Left lung (tissue), 10 donors: Measurements from ENCODE around the gene ZNF76. TPM values are rescaled to one million over a fixed set of nuclear protein-coding genes. Genes with fewer than 3 reads are reported as not detected.

Experiments used
- ATAC-seq: fragments of 200-7000 bp; cut with Tn5 transposase; one replicate; pipeline ENCODE4 v1.9.1; 2020; ENCODE audit warnings: moderate library complexity
- DNase-seq, 4 donors: peaks; one replicate each; pipeline ENCODE4 v3.0.0-alpha.2; 2013 to 2020
- H3K27ac ChIP-seq, 2 donors: fragments of 200-600 bp; sonication (generic) in 1 of 2; one replicate each; pipeline versions ENCODE4 v1.5.0 to v1.8.0; 2020 to 2021
- H3K27me3 ChIP-seq, 2 donors: fragments of 200-600 bp; sonication (generic) in 1 of 2; one replicate each; pipeline versions ENCODE4 v1.5.0 to v1.8.0; 2020 to 2021
- H3K36me3 ChIP-seq, 2 donors: fragments of 200-600 bp; sonication (generic) in 1 of 2; one replicate each; pipeline versions ENCODE4 v1.5.0 to v1.8.0; 2020 to 2021
- H3K4me1 ChIP-seq, 2 donors: fragments of 200-600 bp; one replicate each; pipeline ENCODE4 v1.8.0; 2021
- H3K4me3 ChIP-seq, 2 donors: fragments of 200-600 bp; sonication (generic) in 1 of 2; one replicate each; pipeline versions ENCODE4 v1.5.0 to v1.8.0; 2020 to 2021; ENCODE audit warnings: mild to moderate bottlenecking in 1 of 2
- H3K9me3 ChIP-seq, 2 donors: fragments of 200-600 bp; sonication (generic) in 1 of 2; one replicate each; pipeline versions ENCODE4 v1.5.0 to v1.8.0; 2020 to 2021
- intact Hi-C, 2 donors: fragments of 100-400 bp; cut with DNase I; formaldehyde crosslinking; loops; one replicate each; pipeline versions ENCODE4 v1.11.2 to v1.14.2; 2022
- polyA plus RNA-seq, 6 donors: library from polyadenylated mRNA; unstranded; fragments of 120-200 nt; gene quantifications; one replicate each; pipeline ENCODE4 v1.2.1, GENCODE V29; 2013; ENCODE audit not compliant: insufficient read length in 6 of 6
- total RNA-seq, 2 donors: library from RNA; stranded (reverse); fragmentation: NEBNext Ultra II Directional; extraction: Animal tissue kit (Norgen Biotek cat#: 25700); gene quantifications; one replicate each; pipeline ENCODE4 v1.2.1, GENCODE V29; 2021
- TF ChIP-seq, protein P1 (sequence below), 2 donors: fragments of 200-600 bp; sonication (generic) in 1 of 2; IDR thresholded peaks; one replicate each; pipeline versions ENCODE4 v1.5.0 to v1.8.0; 2021; ENCODE audit warnings: antibody characterized with exemption in 2 of 2
- donor health status: DM: no; HTN: yes; CAD: no.
- donor health status: DM: no; HTN: no; CAD: no.

Gene ZNF76
- total and polyA plus RNA-seq, 8 donors = 28.3 to 44.4 (median 41.0) TPM

DNA sequence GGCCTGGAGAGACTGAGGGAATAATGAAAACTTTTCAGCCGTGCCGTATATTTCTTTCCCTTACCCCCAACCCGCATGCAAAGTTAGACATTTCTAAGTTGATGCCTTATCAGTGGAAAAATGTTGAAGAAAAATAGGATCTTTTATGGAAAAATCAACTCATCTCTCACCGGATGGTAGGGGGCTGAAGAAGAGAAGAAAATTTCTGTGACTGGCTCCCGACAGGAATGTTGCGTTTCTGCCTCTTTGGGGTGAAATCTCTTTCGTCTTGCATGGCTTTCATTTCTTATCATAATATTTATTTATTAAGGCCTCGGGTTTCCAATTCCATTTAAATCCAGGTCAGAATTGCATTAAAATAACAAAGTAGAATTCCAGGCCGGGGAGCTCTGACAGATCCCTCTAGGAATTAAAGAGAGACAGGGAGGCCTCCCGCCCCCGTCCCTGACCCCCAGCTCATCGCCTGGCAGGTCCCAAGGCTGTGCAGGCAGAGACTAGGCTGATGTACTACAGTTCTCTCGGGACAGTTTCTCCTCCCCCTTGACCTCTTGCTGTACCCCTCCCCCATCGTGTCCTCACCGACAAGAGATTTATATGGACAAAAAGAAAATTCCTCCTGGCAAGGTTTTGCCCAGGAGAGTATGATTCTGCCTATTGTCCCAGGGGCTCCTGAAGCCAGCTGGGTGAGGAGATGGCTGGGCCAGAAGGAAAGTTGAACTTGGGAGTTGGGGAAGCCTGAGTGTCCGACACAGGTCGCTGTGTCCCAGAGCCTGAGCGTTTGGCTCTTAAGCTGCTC, 44.5 kb upstream of the ZNF76 start:
- DNase-seq (no peak), ATAC-seq (no peak)
- no peaks in the 10 kb centered on the region for H3K9me3 ChIP-seq
- H3K4me3 ChIP-seq = no peak overlapping the region
- no peak overlapping the region for H3K27ac ChIP-seq
- intact Hi-C loops = no loop called here
- TF ChIP-seq, protein P1, sequence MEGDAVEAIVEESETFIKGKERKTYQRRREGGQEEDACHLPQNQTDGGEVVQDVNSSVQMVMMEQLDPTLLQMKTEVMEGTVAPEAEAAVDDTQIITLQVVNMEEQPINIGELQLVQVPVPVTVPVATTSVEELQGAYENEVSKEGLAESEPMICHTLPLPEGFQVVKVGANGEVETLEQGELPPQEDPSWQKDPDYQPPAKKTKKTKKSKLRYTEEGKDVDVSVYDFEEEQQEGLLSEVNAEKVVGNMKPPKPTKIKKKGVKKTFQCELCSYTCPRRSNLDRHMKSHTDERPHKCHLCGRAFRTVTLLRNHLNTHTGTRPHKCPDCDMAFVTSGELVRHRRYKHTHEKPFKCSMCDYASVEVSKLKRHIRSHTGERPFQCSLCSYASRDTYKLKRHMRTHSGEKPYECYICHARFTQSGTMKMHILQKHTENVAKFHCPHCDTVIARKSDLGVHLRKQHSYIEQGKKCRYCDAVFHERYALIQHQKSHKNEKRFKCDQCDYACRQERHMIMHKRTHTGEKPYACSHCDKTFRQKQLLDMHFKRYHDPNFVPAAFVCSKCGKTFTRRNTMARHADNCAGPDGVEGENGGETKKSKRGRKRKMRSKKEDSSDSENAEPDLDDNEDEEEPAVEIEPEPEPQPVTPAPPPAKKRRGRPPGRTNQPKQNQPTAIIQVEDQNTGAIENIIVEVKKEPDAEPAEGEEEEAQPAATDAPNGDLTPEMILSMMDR (IDR thresholded peaks at IDR 0.05) = no peak
- peaks cover 19 to 78% of the 10 kb centered on the region in 2 donors for H3K27me3 ChIP-seq
- no peaks in the 10 kb centered on the region for H3K36me3 ChIP-seq
- H3K4me1 ChIP-seq = peaks cover 8 to 16% of the 10 kb centered on the region in 2 donors

DNA sequence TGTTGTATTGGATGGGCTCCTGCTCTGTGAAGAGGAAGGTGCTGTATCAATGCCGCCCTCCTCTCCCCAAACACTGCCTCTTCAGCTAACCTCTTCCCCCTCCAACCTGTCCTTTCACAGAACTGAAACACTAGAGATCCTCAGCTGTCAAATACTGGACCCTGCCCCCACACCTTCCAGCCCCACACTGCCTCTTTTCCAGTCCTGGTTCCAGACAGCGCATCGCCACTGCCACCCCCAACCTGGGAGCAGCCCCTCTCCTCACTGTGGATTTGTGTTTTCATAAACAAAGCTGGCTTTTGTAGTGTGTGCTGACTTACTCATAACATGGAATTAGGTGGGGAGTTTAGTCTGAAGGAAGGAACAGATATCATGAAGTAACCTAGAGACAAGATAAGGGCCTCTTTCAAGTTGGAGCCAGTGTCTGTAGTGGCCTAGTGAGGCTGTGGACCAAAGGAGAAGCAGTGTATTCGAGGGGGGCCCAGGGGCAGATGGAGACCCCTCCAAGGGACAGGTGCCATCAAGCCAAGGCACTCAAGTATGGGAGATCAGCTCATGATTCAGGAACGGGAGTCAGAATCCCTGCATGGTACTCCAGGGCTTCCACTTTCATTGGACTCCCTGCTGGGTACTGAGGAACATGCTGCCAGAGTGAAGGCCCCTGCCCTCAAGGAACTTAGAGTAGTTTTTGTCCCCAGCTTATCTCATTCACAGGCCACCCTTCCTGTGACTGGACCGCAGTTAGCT, 43.7 kb upstream of the ZNF76 start:
- DNase-seq (no peak), ATAC-seq (no peak)
- intact Hi-C loops = no loop called here
- no peak overlapping the region for H3K4me3 ChIP-seq
- no peaks in the 10 kb centered on the region for H3K9me3 ChIP-seq
- H3K27ac ChIP-seq = no peak overlapping the region
- peaks cover 8 to 16% of the 10 kb centered on the region in 2 donors for H3K4me1 ChIP-seq
- H3K27me3 ChIP-seq = peaks cover 19 to 72% of the 10 kb centered on the region in 2 donors
- TF ChIP-seq, protein P1 (IDR thresholded peaks at IDR 0.05) = no peak
- no peaks in the 10 kb centered on the region for H3K36me3 ChIP-seq

GRCh38 chr6:35216412-35216732, 43.2 kb upstream of the ZNF76 start:
- no peak overlapping the region for H3K4me3 ChIP-seq
- no peak overlapping the region for H3K27ac ChIP-seq
- ATAC-seq (no peak), DNase-seq (no peak)
- intact Hi-C loops = no loop called here
- no peaks in the 10 kb centered on the region for H3K36me3 ChIP-seq
- peaks cover 19 to 67% of the 10 kb centered on the region in 2 donors for H3K27me3 ChIP-seq
- no peaks in the 10 kb centered on the region for H3K9me3 ChIP-seq
- TF ChIP-seq, protein P1 (IDR thresholded peaks at IDR 0.05) = no peak
- H3K4me1 ChIP-seq = peaks cover 8 to 16% of the 10 kb centered on the region in 2 donors

GRCh38 chr6:35216851-35217811, 42.4 kb upstream of the ZNF76 start:
- peak in 1 of 4 donors; percentile 60 for DNase-seq
- Histone ChIP-seq H3K4me1 (peaks cover 8 to 16% of the 10 kb centered on the region in 2 donors), H3K9me3 (no peaks in the 10 kb centered on the region), H3K4me3 (no peak overlapping the region), H3K27ac (no peak overlapping the region), H3K27me3 (peaks cover 19 to 63% of the 10 kb centered on the region in 2 donors), H3K36me3 (no peaks in the 10 kb centered on the region)
- TF ChIP-seq, protein P1 (IDR thresholded peaks at IDR 0.05) = no peak
- intact Hi-C loops = no loop called here
- ATAC-seq = peak; percentile 14
